Endothelial cell of umbilical vein (primary cell): ENCODE data around the gene TLR9.

Experiments used
- CTCF ChIP-seq, 2 donors: IDR thresholded peaks; 1 replicate in 1 of 2; 2 replicates in 1 of 2; pipeline ENCODE4 v1.5.1; 2011; ENCODE audit warnings: low read length in 2 of 2, mild to moderate bottlenecking in 2 of 2, moderate library complexity in 2 of 2, control low read depth in 1 of 2, inconsistent platforms in 1 of 2, low read depth in 1 of 2; ENCODE audit not compliant: insufficient read depth in 1 of 2; ENCODE audit errors: extremely low read depth in 1 of 2
- EZH2 ChIP-seq: IDR thresholded peaks from 2 replicates; pipeline ENCODE4 v1.6.1; 2012; ENCODE audit warnings: borderline replicate concordance, low read depth, mild to moderate bottlenecking, moderate library complexity, low read length, inconsistent platforms; ENCODE audit not compliant: severe bottlenecking
- GATA2 ChIP-seq: IDR thresholded peaks from 2 replicates; pipeline ENCODE4 v1.7.0; 2011; ENCODE audit warnings: low read depth, mild to moderate bottlenecking, moderate library complexity, mixed read lengths, low read length; ENCODE audit not compliant: insufficient read length, insufficient read depth
- MAX ChIP-seq: IDR thresholded peaks from 2 replicates; pipeline ENCODE4 v1.6.1; 2011; ENCODE audit not compliant: insufficient read depth, insufficient read length
- POLR2A ChIP-seq: IDR thresholded peaks from 2 replicates; pipeline ENCODE4 v1.6.1; 2012; ENCODE audit warnings: low read depth, mild to moderate bottlenecking, control low read depth, low read length
- POLR2AphosphoS5 ChIP-seq: IDR thresholded peaks from 2 replicates; pipeline ENCODE4 v1.6.1; 2012; ENCODE audit warnings: low read depth, mild to moderate bottlenecking, control low read depth, low read length, moderate library complexity; ENCODE audit not compliant: insufficient read depth

DNA sequence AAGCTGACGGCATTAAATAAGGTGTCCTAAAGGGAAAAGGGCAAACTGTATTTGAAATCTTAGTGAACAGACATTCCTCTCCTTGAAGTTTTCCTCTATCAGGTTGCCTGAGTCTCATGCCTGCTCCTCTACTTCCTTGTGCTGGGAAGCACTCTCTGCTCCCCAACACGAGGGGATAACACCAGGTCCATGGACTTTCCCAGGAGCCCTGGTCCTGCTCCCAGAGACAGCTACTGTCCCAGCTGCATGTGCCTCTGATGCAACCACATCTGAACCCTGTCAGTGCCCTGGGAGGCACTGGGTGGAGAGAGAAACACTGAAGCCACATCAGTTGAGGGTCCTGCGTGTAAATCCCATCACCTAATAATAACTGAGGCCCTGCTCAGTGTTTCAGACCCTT lies 7.4 kb downstream of the TLR9 start:
- TF ChIP-seq CTCF (IDR thresholded peaks at IDR 0.05; ENCODE audit: extremely low read depth in 1 of 2, insufficient read depth in 1 of 2, low read depth in 1 of 2, low read length in 2 of 2), result no peak
- TF ChIP-seq GATA2, result no peak
- TF ChIP-seq MAX, result no peak
- no peak for TF ChIP-seq EZH2
- TF ChIP-seq POLR2AphosphoS5, result no peak
- TF ChIP-seq POLR2A, result no peak
